HG03469 (cell line): ENCODE data around the gene BRD1.
"Not testable (repeated sequence)": the region's sequence is repeated elsewhere in the genome, so short reads cannot be mapped to it uniquely, and the experiment has no call there.

ENCODE experiments used
- ATAC-seq: cut with Tn5 transposase; IDR thresholded peaks from one replicate; pipeline ENCODE4 v1.9.1; 2021; ENCODE audit warnings: mild to moderate bottlenecking, moderate library complexity, moderate number of reproducible peaks; ENCODE audit not compliant: unreplicated experiment

The BRD1 gene

GRCh38 chr22:49785841-49786471 lies 41.7 kb downstream of the BRD1 start:
- ATAC-seq: no peak

- ATAC-seq: no peak
These were observed 42.6 kb downstream of the BRD1 start for GRCh38 chr22:49785046-49785521.

DNA sequence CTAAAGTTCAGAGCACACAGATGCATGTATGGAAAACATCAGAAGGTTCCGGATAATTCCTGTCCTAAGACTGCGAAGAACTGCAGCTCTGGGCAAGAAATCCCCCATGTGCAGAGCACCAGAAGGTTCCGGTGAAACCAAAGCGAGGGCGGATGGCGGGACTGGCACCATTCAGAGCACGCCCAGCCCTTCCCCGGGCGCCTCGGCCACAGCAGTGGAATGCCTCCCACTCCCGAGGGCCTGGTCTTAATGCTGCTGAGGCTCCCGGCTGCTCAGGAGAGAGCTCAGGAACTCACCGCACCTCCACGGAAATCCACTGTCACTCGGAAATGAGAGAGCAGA lies 43.1 kb downstream of the BRD1 start:
- ATAC-seq: no peak

DNA sequence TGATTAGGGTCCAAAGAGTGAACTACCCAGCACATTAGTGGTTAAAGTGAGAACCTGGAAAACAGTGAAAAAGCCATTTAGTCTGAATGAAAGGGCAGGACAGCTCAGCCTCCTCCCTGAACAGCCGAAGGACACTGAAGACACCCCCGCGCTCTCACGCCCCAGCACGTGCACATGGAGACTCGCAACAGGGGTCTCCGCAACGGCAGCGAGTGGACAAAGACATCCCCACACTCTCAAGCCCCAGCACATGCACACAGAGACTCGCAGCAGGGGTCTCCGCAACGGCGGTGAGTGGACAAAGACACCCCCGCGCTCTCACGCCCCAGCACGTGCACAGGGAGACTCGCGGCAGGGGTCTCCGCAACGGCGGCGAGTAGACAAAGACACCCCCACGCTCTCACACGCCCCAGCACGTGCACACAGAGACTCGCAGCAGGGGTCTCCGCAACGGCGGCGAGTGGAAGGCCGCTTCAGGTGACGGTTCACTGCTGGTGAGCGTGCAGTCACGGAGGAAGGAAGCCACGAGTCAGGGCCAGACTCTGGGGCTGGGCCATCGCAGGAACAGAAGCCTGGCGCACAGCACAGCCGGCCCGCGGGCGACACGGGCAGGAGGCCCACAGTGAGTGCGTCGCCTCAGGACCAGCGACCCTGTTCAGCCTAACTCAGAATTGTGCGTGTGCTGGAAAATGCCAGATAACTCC lies 43.6 kb downstream of the BRD1 start:
- ATAC-seq: no peak

DNA sequence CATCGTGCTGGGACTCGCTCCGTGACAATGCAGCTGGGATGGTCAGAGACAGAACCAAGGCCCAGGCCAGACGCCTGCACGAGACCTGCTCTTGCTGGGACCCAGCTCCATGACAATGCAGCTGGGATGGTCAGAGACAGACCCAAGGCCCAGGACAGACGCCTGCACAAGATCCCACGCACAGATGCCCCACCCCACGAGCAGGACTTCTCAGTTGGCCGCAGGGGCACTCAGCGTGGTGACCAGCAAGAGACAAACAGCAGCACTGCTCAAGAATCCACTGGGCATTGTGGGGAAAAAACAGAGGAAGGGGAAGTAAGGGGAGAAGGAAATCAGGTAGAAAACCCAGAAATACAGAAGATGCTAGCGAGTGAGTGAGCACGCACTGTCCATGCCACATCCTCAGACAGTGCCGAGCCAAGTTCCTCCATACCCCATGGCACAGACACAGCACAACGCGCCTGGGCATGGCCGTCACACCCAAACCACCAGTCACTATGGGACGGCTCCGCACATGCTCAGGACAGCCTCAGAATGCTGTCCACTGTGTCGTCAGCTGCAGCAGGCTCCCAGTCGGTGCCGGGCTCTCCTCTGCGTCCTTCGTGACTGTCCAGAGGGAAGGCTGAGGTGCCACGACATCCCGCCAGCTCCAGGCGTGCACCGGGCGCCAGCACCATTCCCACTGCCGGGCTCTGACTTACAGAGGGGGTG lies 44.5 kb downstream of the BRD1 start:
- no peak for ATAC-seq

GRCh38 chr22:49781886-49782285 lies 45.8 kb downstream of the BRD1 start:
- not testable (repeated sequence) for ATAC-seq

GRCh38 chr22:49781289-49781782 lies 46.3 kb downstream of the BRD1 start:
- ATAC-seq: no peak

GRCh38 chr22:49780698-49781288 lies 46.9 kb downstream of the BRD1 start:
- no peak for ATAC-seq

- no peak for ATAC-seq
These were observed 47.6 kb downstream of the BRD1 start for GRCh38 chr22:49779853-49780697.

DNA sequence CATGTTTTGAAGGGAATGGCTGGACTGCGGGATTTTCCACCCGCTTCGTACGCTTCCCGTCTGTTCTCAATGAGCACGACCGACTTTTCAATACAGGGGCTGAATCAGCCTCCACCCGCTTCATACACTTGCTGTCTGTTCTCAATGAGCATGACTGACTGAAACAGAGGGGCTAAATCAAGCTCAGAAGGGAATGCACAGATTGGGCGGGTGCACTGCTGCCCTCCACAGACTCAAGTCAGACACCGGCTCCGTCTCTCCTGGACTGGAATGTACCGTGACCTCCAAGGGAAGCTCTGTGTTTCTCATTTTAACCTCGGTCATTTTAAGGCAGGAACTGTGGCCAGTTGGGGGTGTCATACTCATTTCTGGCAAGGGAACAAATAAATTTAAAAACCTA lies 48.5 kb downstream of the BRD1 start:
- ATAC-seq: no peak

GRCh38 chr22:49777569-49778249 lies 50.0 kb downstream of the BRD1 start:
- ATAC-seq: no peak

GRCh38 chr22:49776891-49777290 lies 50.8 kb downstream of the BRD1 start:
- ATAC-seq: no peak

DNA sequence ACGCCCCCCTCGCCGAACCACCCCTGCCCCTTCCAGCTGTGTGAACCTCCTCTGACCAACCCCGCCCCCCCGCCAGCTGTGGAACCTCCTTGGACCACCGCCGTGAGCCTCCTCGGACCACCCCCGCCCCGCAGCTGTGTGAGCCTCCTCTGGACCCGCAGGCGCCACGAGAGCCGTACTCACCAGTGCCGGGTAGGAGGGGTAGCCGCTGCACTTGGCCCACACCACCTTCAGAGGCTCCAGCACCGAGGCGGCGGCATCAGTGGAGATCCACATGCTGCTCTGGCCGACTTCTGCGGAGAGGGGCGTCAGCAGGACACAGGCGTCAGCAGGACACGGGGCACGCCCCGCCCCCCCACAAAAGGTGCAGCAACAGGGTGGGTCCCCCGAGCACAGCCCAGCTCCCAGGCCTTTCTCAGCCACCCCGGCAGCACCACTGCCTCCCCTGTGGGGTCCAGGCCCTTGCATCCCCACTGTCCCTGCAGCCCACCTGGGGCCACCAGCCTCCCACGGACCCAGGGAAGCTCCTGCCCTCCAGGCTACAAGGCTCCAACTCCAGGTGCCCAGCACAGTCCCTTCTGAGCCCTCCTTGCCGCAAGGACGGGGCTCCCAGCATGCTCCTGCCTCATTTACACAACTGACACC lies 51.7 kb downstream of the BRD1 start:
- no peak for ATAC-seq

DNA sequence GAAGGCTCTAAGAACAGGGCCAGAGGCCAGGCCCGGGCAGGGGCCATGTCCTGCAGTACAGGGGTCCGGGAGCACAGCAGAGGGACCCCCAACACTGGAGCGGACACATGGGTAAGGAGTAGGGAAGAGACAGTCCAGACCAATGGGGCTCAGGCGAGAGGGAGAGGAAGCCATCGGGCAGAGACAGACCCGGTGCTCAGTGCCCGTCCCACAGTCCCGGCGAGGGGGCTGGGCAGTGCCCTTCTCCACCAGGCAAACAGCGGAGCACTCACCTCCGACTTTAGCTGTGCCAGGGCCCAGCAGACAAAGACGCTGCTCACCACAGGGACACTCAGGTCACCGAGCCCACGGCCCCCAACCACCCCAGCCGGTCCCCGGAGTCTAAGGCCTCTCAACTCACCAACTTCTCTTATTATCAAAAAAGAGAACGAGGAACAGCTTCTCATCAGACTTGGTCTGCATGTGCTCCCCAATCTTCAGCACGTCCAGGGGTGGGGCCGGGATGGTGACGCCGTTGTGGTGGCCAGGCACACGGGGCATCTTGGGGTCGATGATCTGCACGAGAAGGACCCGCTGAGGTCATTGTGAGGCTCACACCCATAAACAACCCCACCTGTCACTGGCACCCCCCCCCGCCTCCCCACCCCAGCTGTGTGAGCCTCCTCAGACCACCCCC lies 52.3 kb downstream of the BRD1 start:
- ATAC-seq: no peak

GRCh38 chr22:49774499-49775151 lies 53.0 kb downstream of the BRD1 start:
- ATAC-seq: no peak

DNA sequence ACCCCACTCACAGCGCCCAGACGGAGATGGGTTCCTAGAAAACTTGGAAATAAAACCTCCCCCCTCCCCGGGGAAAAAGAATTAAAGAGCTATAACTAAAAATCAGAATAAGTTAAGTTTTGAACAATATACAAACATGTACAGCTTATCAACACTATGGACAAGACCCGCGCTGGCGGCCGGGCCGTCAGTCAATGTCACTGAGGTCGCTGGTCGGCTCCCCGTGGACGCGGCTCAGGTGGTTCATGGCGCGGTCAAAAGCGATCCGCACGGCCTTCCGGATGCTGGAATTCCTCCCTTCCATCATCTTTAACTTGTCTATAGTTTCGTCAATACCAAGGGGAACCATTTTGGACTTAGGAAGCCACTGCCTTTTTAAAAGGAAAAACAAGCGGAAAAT lies 53.6 kb downstream of the BRD1 start:
- no peak for ATAC-seq

DNA sequence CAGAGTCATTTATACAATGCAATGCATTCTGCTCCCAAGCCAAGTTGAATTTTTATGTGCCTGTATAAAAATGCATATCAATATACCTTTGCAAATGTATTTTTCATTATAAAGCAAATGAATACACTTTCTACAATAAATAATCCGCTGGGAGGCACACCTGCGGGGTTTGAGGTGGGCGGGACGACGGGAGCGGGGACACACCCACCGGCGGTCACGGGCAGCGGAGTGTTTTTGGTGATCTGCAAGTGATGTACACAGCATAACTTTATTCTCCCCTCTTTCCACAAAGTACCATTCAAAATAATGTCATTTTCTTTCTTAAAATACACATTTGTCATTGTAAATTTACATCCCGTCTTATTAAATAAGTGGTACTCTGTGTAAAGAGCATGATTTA lies 54.1 kb downstream of the BRD1 start:
- ATAC-seq: no peak

DNA sequence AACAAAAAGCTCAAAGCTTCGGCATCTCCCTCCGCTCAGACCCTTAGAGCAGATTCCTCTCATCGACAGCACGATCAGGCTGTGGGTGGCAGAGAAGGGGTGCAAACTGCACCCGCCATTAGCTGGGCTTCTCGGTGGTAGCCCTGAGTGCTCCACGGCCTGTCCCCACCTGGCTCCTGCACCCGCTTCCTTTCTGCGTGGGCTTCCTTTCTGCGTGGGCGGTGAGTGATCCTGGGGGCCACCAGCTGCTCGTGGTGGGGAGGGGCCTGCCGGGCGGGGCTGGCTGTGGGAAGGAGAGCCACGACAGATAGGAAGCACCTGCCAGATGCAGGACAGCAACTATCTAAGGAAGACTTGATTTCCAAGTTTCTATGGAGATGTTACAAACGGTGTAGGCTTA lies 55.0 kb downstream of the BRD1 start:
- ATAC-seq: no peak
